Mesenchymal stem cell (in vitro differentiated cells and primary cell): Measurements from ENCODE around the gene RPS6KA5. TPM values are rescaled to one million over a fixed set of nuclear protein-coding genes. Genes with fewer than 3 reads are reported as not detected.

ENCODE experiments used
- DNase-seq: peaks from one replicate; pipeline ENCODE4 v3.0.0-alpha.2; 2013
- H2AFZ ChIP-seq: one replicate; pipeline ENCODE4 v1.6.1; 2013; ENCODE audit warnings: low read depth, mild to moderate bottlenecking, control low read depth, inconsistent platforms, low read length, moderate library complexity
- H2AK5ac ChIP-seq: 2 replicates; pipeline ENCODE4 v1.6.1; 2013; ENCODE audit warnings: low read length, moderate library complexity, mild to moderate bottlenecking, inconsistent platforms; ENCODE audit not compliant: severe bottlenecking
- H2BK120ac ChIP-seq: one replicate; pipeline ENCODE4 v1.6.1; 2013; ENCODE audit warnings: low read depth, mild to moderate bottlenecking, inconsistent platforms, low read length, moderate library complexity
- H2BK12ac ChIP-seq, 2 experiments: one replicate each; pipeline ENCODE4 v1.6.1; 2013; ENCODE audit warnings: inconsistent platforms in 2 of 2, low read length in 2 of 2, mild to moderate bottlenecking in 2 of 2, moderate library complexity in 2 of 2, control low read depth in 1 of 2
- H2BK15ac ChIP-seq: one replicate; pipeline ENCODE4 v1.6.1; 2013; ENCODE audit warnings: mild to moderate bottlenecking, low read depth, inconsistent platforms; ENCODE audit not compliant: poor library complexity, severe bottlenecking
- H2BK5ac ChIP-seq: 2 replicates; pipeline ENCODE4 v1.6.1; 2013; ENCODE audit warnings: low read depth, mild to moderate bottlenecking, low read length, control low read depth, inconsistent platforms; ENCODE audit not compliant: poor library complexity, severe bottlenecking
- H3K14ac ChIP-seq, 2 experiments: one replicate each; pipeline ENCODE4 v1.6.1; 2013; ENCODE audit warnings: inconsistent platforms in 2 of 2, low read length in 2 of 2, control low read depth in 1 of 2, mild to moderate bottlenecking in 1 of 2, moderate library complexity in 1 of 2
- H3K18ac ChIP-seq, 2 experiments: one replicate each; pipeline ENCODE4 v1.6.1; 2013; ENCODE audit warnings: inconsistent platforms in 2 of 2, low read length in 2 of 2, control low read depth in 1 of 2, low read depth in 1 of 2, mild to moderate bottlenecking in 1 of 2
- H3K23ac ChIP-seq, 2 experiments: one replicate each; pipeline ENCODE4 v1.6.1; 2013; ENCODE audit warnings: inconsistent platforms in 2 of 2, low read length in 2 of 2, mild to moderate bottlenecking in 2 of 2, moderate library complexity in 2 of 2, control low read depth in 1 of 2
- H3K27ac ChIP-seq: 2 replicates; pipeline ENCODE4 v1.5.1; 2013; ENCODE audit warnings: mild to moderate bottlenecking, moderate library complexity, low read length, control low read depth, inconsistent platforms; ENCODE audit not compliant: poor library complexity, severe bottlenecking
- H3K27me3 ChIP-seq, 2 experiments: 2 replicates each; pipeline versions ENCODE4 v1.6.1 to v1.7.0; 2013; ENCODE audit warnings: low read length in 2 of 2, mild to moderate bottlenecking in 2 of 2, moderate library complexity in 2 of 2, control low read depth in 1 of 2, inconsistent platforms in 1 of 2; ENCODE audit not compliant: control insufficient read depth in 1 of 2, insufficient read depth in 1 of 2
- H3K36me3 ChIP-seq, 2 experiments: 2 replicates each; pipeline versions ENCODE4 v1.6.1 to v1.7.0; 2013; ENCODE audit warnings: low read length in 2 of 2, control low read depth in 1 of 2, inconsistent platforms in 1 of 2, low read depth in 1 of 2, mild to moderate bottlenecking in 1 of 2; ENCODE audit not compliant: insufficient read depth in 2 of 2, control insufficient read depth in 1 of 2
- H3K4ac ChIP-seq, 2 experiments: one replicate each; pipeline ENCODE4 v1.6.1; 2013; ENCODE audit warnings: inconsistent platforms in 2 of 2, low read length in 2 of 2, mild to moderate bottlenecking in 2 of 2, moderate library complexity in 2 of 2, control low read depth in 1 of 2, low read depth in 1 of 2
- H3K4me1 ChIP-seq: 2 replicates; pipeline ENCODE4 v1.6.1; 2013; ENCODE audit warnings: low read depth, low read length, control low read depth; ENCODE audit not compliant: control insufficient read depth, insufficient read depth
- H3K4me2 ChIP-seq: 2 replicates; pipeline ENCODE4 v1.6.1; 2013; ENCODE audit warnings: low read length, mild to moderate bottlenecking, inconsistent platforms; ENCODE audit not compliant: poor library complexity, severe bottlenecking
- H3K4me3 ChIP-seq, 2 experiments: 2 replicates each; pipeline versions ENCODE4 v1.5.1 to v1.7.0; 2013; ENCODE audit warnings: low read length in 2 of 2, mild to moderate bottlenecking in 2 of 2, control low read depth in 1 of 2, low read depth in 1 of 2; ENCODE audit not compliant: insufficient read depth in 1 of 2
- H3K79me1 ChIP-seq: replicated peaks from 2 replicates; pipeline ENCODE4 v1.6.1; 2013; ENCODE audit warnings: mild to moderate bottlenecking, control low read depth, low read length, inconsistent platforms; ENCODE audit not compliant: poor library complexity, severe bottlenecking
- H3K9ac ChIP-seq: 2 replicates; pipeline ENCODE4 v1.7.0; 2013; ENCODE audit warnings: mild to moderate bottlenecking, low read length, moderate library complexity
- H3K9me3 ChIP-seq: 2 replicates; pipeline ENCODE4 v1.7.0; 2013; ENCODE audit warnings: mild to moderate bottlenecking, low read length; ENCODE audit not compliant: control insufficient read depth
- H4K8ac ChIP-seq: one replicate; pipeline ENCODE4 v1.6.1; 2013; ENCODE audit warnings: inconsistent platforms, mild to moderate bottlenecking, low read length, moderate library complexity
- H4K91ac ChIP-seq: one replicate; pipeline ENCODE4 v1.6.1; 2013; ENCODE audit warnings: mild to moderate bottlenecking, low read length, inconsistent platforms
- WGBS: methylation state at CpG from one replicate; pipeline ENCODE4 v1.1.7; 2013; ENCODE audit warnings: mixed read lengths; 5-methylcytosine and 5-hydroxymethylcytosine counted together
- polyA plus RNA-seq, 2 experiments: library from polyadenylated mRNA; stranded (reverse); fragments of 200-250 nt; gene quantifications; one replicate each; pipeline ENCODE4 v1.2.3, GENCODE V29; 2013

The RPS6KA5 gene
- 1.5 TPM for polyA plus RNA-seq (2013, experiment 1 of 2)
- 1.4 TPM for polyA plus RNA-seq (2013, experiment 2 of 2)

- Histone ChIP-seq H3K9me3 (no peaks in the 10 kb centered on the region), H3K4me3 (peak within 1 kb of the TSS; percentile 92 to 99), H3K4me1 (peaks cover 2% of the 10 kb centered on the region), H3K27me3 (no peaks in the 10 kb centered on the region), H2BK15ac (peak within 1 kb of the TSS; percentile 57), H2BK5ac (peak within 1 kb of the TSS; percentile 79), H3K4me2 (peak within 1 kb of the TSS; percentile 96), H3K9ac (peak within 1 kb of the TSS; percentile 96), H3K27ac (peak within 1 kb of the TSS; percentile 62), H3K79me1 (peaks cover 8% of the 10 kb centered on the region), H4K8ac (peak within 1 kb of the TSS; percentile 81), H3K23ac (peak within 1 kb of the TSS; percentile 49 to 99), H2BK120ac (peak within 1 kb of the TSS; percentile 37), H3K4ac (peak within 1 kb of the TSS; percentile 65 to 70), H3K36me3 (no peaks in the 10 kb centered on the region), H3K14ac (peak within 1 kb of the TSS in 1 of 2 experiments; percentile 100), H4K91ac (peak within 1 kb of the TSS; percentile 82), H3K18ac (peak within 1 kb of the TSS; percentile 93 to 94), H2AFZ (peak within 1 kb of the TSS; percentile 99), H2AK5ac (no peak within 1 kb of the TSS), H2BK12ac (peak within 1 kb of the TSS; percentile 11 to 92)
- peak; percentile 100 for DNase-seq
- WGBS = 0% methylated on average over 38 of the region's 71 CpGs
Observed at GRCh38 chr14:91060351-91061055, at the start of gene RPS6KA5. TSS of gene RPS6KA5 (minus strand) at chr14:91060641. CDS start at chr14:91060434, 207 bp downstream.

DNA sequence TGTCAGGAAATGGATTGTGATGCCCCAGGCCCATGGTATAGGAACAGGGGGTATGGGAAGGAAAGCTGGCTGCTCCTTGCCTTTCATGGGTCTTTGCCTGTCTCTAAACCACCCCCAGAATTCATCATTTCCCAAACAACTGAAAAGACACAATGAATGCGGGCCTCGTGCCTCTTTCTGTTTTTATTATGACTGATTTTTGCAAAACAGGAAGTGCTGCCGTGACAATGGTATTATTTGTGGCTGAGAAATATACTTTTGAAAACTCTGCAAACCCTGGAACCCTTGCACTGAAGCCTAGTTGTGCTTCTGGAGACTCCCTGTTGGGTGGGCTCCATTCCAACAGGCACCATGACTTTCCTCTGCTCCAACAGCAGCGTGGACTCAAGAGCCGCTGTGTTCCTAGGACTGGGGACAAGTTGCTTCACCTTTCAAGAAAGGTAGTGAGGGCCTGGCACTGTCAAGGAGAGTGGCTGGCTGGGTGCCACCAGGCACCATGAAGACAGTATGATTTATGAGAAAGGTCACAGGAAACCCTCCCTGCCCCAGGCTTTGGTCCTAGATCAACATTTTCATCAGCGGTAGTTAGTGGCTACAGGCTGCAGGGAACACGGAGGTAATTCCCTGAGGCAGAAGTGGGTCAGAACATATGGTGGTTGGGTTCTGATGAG lies 48.6 kb upstream of the RPS6KA5 start:
- no peaks in the 10 kb centered on the region for H3K9me3 ChIP-seq
- H3K4me1 ChIP-seq = peaks cover 10% of the 10 kb centered on the region
- H3K23ac ChIP-seq = no peak overlapping the region
- no peak overlapping the region for H3K4me2 ChIP-seq
- no peak overlapping the region for H3K4me3 ChIP-seq
- H2AK5ac ChIP-seq = no peak overlapping the region
- no peaks in the 10 kb centered on the region for H3K36me3 ChIP-seq
- H2BK12ac ChIP-seq = no peak overlapping the region
- H2AFZ ChIP-seq = no peak overlapping the region
- no peak overlapping the region for H4K8ac ChIP-seq
- H2BK120ac ChIP-seq = no peak overlapping the region
- H3K79me1 ChIP-seq = no peaks in the 10 kb centered on the region
- no peak for DNase-seq
- no peak overlapping the region for H3K4ac ChIP-seq
- H4K91ac ChIP-seq = no peak overlapping the region
- no peak overlapping the region for H3K9ac ChIP-seq
- no peak overlapping the region for H3K18ac ChIP-seq
- WGBS = 92% methylated on average over 7 of the region's 7 CpGs
- no peaks in the 10 kb centered on the region for H3K27me3 ChIP-seq
- H2BK15ac ChIP-seq = no peak overlapping the region
- H2BK5ac ChIP-seq = no peak overlapping the region
- H3K27ac ChIP-seq = no peak overlapping the region
- no peak overlapping the region for H3K14ac ChIP-seq

DNA sequence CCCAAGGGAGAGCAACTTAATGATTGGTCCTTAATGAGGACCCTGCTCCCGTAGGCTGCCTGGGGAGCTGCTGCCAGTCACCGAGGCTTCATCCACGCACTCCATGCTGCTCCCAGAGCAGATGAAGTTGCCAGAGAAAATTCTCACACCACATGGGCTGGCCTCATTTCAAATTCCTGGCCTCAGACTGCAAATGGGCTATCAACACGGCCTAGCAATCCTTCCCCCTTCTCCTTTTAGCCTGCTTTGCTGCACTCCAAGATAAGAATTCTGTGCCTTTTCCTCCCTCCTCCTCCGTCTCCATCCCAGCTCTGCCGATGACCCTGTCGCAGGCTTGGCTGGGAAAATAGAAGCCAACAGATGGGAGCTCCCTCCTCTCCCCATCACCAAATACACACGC lies 42.7 kb upstream of the RPS6KA5 start:
- Histone ChIP-seq H3K4ac (no peak overlapping the region), H3K9me3 (no peaks in the 10 kb centered on the region), H3K4me3 (no peak overlapping the region), H3K14ac (no peak overlapping the region), H3K23ac (no peak overlapping the region), H2BK5ac (no peak overlapping the region), H2BK120ac (no peak overlapping the region), H3K27ac (no peak overlapping the region), H4K91ac (no peak overlapping the region), H2BK15ac (no peak overlapping the region), H2AK5ac (no peak overlapping the region), H4K8ac (no peak overlapping the region), H3K4me2 (no peak overlapping the region), H3K79me1 (no peaks in the 10 kb centered on the region), H3K18ac (no peak overlapping the region), H3K36me3 (no peaks in the 10 kb centered on the region), H2AFZ (no peak overlapping the region), H3K4me1 (peaks cover 6% of the 10 kb centered on the region), H3K9ac (no peak overlapping the region), H3K27me3 (peaks cover 0 to 4% of the 10 kb centered on the region in 2 experiments), H2BK12ac (no peak overlapping the region)
- DNase-seq = no peak
- WGBS = 82% methylated on average over 8 of the region's 8 CpGs

DNA sequence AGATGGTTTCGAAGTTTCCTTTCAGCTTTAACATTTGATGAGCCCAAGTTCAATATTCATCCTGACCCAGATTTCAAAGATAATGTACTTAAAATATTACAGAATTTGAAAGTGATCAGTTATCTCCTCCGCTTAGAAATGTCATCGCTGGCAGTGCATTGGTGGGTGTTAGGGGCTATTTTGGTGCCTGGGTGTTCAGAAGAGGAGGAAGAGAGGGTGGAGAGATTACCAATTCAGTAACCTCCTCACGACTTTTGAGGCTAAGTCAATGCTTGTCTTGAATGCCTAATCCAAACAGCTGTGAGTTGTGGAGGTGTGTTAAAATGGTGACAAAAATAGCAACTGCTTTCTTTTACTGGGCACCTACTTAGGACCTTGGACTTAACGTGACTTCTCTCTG lies 39.7 kb upstream of the RPS6KA5 start:
- no peak overlapping the region for H2BK12ac ChIP-seq
- no peak overlapping the region for H3K9ac ChIP-seq

More for the DNA sequence above, 39.7 kb upstream of the RPS6KA5 start:
- no peak for DNase-seq
- Histone ChIP-seq H2AFZ (no peak overlapping the region), H2BK15ac (no peak overlapping the region), H3K4me1 (peaks cover 7% of the 10 kb centered on the region), H3K79me1 (no peaks in the 10 kb centered on the region), H2AK5ac (no peak overlapping the region), H3K4me3 (no peak overlapping the region), H3K36me3 (no peaks in the 10 kb centered on the region), H3K4me2 (no peak overlapping the region), H3K18ac (no peak overlapping the region), H3K14ac (no peak overlapping the region), H3K27ac (no peak overlapping the region), H3K27me3 (peaks cover 0 to 8% of the 10 kb centered on the region in 2 experiments), H4K8ac (no peak overlapping the region), H3K23ac (no peak overlapping the region), H3K9me3 (no peaks in the 10 kb centered on the region), H2BK5ac (no peak overlapping the region), H3K4ac (no peak overlapping the region), H2BK120ac (no peak overlapping the region), H4K91ac (no peak overlapping the region)
- WGBS = 90% methylated on average over 4 of the region's 5 CpGs
